NOMO-1 treated with dmso at 0.1 percent for 144 hours (cell line): Measurements from ENCODE around the gene TMPRSS9.
A peak's percentile ranks its signal among the peaks of the same experiment; 100 is the strongest.
"Not testable (repeated sequence)": the region's sequence is repeated elsewhere in the genome, so short reads cannot be mapped to it uniquely, and the experiment has no call there.

Source experiments
- DNase-seq: peaks from one replicate; lab custom pipeline; 2025; ENCODE audit not compliant: unreplicated experiment; lab: John Stamatoyannopoulos, UW

The TMPRSS9 gene

GRCh38 chr19:2389594-2389993 lies 29.5 kb downstream of the TMPRSS9 start:
- DNase-seq, result no peak

- no peak for DNase-seq
Measured at GRCh38 chr19:2391118-2391725, 31.2 kb downstream of the TMPRSS9 start.

- no peak for DNase-seq
Measured at GRCh38 chr19:2392366-2392765, 32.3 kb downstream of the TMPRSS9 start.

GRCh38 chr19:2392899-2393298 lies 32.8 kb downstream of the TMPRSS9 start:
- not testable (repeated sequence) for DNase-seq

- peak; percentile 53 for DNase-seq
Measured at GRCh38 chr19:2394054-2394441, 34.0 kb downstream of the TMPRSS9 start.

GRCh38 chr19:2394442-2395292 lies 34.6 kb downstream of the TMPRSS9 start:
- DNase-seq, result peak; percentile 84

GRCh38 chr19:2395293-2395829 lies 35.3 kb downstream of the TMPRSS9 start:
- DNase-seq, result not testable (repeated sequence)

- DNase-seq, result not testable (repeated sequence)
Measured at GRCh38 chr19:2397173-2397572, 37.1 kb downstream of the TMPRSS9 start.

- no peak for DNase-seq
Measured at GRCh38 chr19:2398735-2399305, 38.8 kb downstream of the TMPRSS9 start.

- DNase-seq, result no peak
Measured at GRCh38 chr19:2399582-2399981, 39.5 kb downstream of the TMPRSS9 start.

GRCh38 chr19:2408247-2408646 lies 48.2 kb downstream of the TMPRSS9 start:
- DNase-seq, result no peak

- no peak for DNase-seq
Measured at GRCh38 chr19:2409352-2409912, 49.4 kb downstream of the TMPRSS9 start.

GRCh38 chr19:2410023-2410422 lies 50.0 kb downstream of the TMPRSS9 start:
- DNase-seq, result no peak

- no peak for DNase-seq
Measured at GRCh38 chr19:2411709-2412108, 51.6 kb downstream of the TMPRSS9 start.

GRCh38 chr19:2412449-2412848 lies 52.4 kb downstream of the TMPRSS9 start:
- no peak for DNase-seq

GRCh38 chr19:2413159-2413558 lies 53.1 kb downstream of the TMPRSS9 start:
- DNase-seq, result no peak

GRCh38 chr19:2413629-2414028 lies 53.6 kb downstream of the TMPRSS9 start:
- DNase-seq, result no peak

- DNase-seq, result no peak
Measured at GRCh38 chr19:2415281-2415972, 55.4 kb downstream of the TMPRSS9 start.

- DNase-seq, result no peak
Measured at GRCh38 chr19:2415973-2416319, 55.9 kb downstream of the TMPRSS9 start.

GRCh38 chr19:2416321-2417097 lies 56.4 kb downstream of the TMPRSS9 start:
- DNase-seq, result no peak
